DOHH2 (cell line): ENCODE measurements around the gene ATXN3L.

Experiments
- EZH2phosphoT487 ChIP-seq: fragments of 200-600 bp; sonication (generic); IDR thresholded peaks from 2 replicates; pipeline ENCODE4 v1.6.1; 2017; ENCODE audit warnings: borderline replicate concordance, mild to moderate bottlenecking, antibody characterized with exemption, low read length, moderate library complexity, mixed read lengths
- TF ChIP-seq, protein P1 (sequence below): fragments of 200-600 bp; sonication (generic); IDR thresholded peaks from one replicate; pipeline ENCODE4 v1.5.1; 2014; ENCODE audit warnings: antibody characterized with exemption, mild to moderate bottlenecking, low read depth, low read length; ENCODE audit not compliant: poor library complexity, severe bottlenecking

DNA sequence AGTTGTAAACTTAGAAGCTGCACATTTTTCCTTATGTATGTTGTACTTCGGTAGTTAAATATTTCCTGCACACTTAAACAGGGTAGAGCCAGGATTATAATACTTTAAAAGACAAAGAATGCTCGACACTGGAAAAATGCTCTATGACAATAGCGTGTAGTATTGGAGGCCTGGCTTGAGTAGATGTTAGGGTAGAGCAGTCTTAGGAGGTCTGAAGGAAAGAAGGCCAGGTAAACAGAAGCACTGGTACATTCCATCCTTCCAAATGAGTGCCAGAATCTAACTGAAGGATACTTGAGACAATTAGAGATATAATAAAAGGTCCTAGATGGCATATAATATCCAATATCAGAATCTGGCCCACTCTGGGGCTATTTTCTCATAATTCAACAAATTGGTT lies 42.3 kb downstream of the ATXN3L start:
- TF ChIP-seq EZH2phosphoT487 = no peak
- TF ChIP-seq, protein P1, sequence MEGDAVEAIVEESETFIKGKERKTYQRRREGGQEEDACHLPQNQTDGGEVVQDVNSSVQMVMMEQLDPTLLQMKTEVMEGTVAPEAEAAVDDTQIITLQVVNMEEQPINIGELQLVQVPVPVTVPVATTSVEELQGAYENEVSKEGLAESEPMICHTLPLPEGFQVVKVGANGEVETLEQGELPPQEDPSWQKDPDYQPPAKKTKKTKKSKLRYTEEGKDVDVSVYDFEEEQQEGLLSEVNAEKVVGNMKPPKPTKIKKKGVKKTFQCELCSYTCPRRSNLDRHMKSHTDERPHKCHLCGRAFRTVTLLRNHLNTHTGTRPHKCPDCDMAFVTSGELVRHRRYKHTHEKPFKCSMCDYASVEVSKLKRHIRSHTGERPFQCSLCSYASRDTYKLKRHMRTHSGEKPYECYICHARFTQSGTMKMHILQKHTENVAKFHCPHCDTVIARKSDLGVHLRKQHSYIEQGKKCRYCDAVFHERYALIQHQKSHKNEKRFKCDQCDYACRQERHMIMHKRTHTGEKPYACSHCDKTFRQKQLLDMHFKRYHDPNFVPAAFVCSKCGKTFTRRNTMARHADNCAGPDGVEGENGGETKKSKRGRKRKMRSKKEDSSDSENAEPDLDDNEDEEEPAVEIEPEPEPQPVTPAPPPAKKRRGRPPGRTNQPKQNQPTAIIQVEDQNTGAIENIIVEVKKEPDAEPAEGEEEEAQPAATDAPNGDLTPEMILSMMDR = no peak
